ENCODE data around the gene GLB1L3.

GRCh38 chr11:134366254-134366653 lies 90.1 kb downstream of the GLB1L3 start:
- TF ChIP-seq, protein P1, sequence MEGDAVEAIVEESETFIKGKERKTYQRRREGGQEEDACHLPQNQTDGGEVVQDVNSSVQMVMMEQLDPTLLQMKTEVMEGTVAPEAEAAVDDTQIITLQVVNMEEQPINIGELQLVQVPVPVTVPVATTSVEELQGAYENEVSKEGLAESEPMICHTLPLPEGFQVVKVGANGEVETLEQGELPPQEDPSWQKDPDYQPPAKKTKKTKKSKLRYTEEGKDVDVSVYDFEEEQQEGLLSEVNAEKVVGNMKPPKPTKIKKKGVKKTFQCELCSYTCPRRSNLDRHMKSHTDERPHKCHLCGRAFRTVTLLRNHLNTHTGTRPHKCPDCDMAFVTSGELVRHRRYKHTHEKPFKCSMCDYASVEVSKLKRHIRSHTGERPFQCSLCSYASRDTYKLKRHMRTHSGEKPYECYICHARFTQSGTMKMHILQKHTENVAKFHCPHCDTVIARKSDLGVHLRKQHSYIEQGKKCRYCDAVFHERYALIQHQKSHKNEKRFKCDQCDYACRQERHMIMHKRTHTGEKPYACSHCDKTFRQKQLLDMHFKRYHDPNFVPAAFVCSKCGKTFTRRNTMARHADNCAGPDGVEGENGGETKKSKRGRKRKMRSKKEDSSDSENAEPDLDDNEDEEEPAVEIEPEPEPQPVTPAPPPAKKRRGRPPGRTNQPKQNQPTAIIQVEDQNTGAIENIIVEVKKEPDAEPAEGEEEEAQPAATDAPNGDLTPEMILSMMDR (IDR thresholded peaks at IDR 0.05 in 8 of 11, conservative IDR thresholded peaks at IDR 0.05 in 3 of 11) = no peak
- TF ChIP-seq POLR2A (IDR thresholded peaks at IDR 0.05) = no peak
- TF ChIP-seq POLR2AphosphoS5 (IDR thresholded peaks at IDR 0.05) = no peak

Measured in spleen (tissue), 7 donors.